Trophoblast cell (in vitro differentiated cells and primary cell): Measurements from ENCODE around the gene REEP1.
A peak's percentile ranks its signal among the peaks of the same experiment; 100 is the strongest.

Source experiments
- DNase-seq, 2 donors: peaks; one replicate each; pipeline ENCODE4 v3.0.0-alpha.2; 2016
- H2AFZ ChIP-seq: 2 replicates; pipeline ENCODE4 v1.6.1; 2013; ENCODE audit warnings: low read length, moderate library complexity, mild to moderate bottlenecking; ENCODE audit not compliant: insufficient read depth, poor library complexity
- H2AK5ac ChIP-seq: 2 replicates; pipeline ENCODE4 v1.6.1; 2013; ENCODE audit warnings: mild to moderate bottlenecking, low read length
- H2BK120ac ChIP-seq: 2 replicates; pipeline ENCODE4 v1.6.1; 2013; ENCODE audit warnings: low read length, mild to moderate bottlenecking, moderate library complexity; ENCODE audit not compliant: insufficient read depth, poor library complexity
- H2BK12ac ChIP-seq: 2 replicates; pipeline ENCODE4 v1.6.1; 2013; ENCODE audit warnings: mild to moderate bottlenecking, low read length, moderate library complexity
- H2BK5ac ChIP-seq: 2 replicates; pipeline ENCODE4 v1.6.1; 2013; ENCODE audit warnings: low read length, low read depth, moderate library complexity, mild to moderate bottlenecking; ENCODE audit not compliant: poor library complexity
- H3K14ac ChIP-seq: 2 replicates; pipeline ENCODE4 v1.6.1; 2013; ENCODE audit warnings: mild to moderate bottlenecking, low read length
- H3K18ac ChIP-seq: 2 replicates; pipeline ENCODE4 v1.6.1; 2013; ENCODE audit warnings: mild to moderate bottlenecking, low read length
- H3K23ac ChIP-seq: 2 replicates; pipeline ENCODE4 v1.6.1; 2013; ENCODE audit warnings: low read length
- H3K27ac ChIP-seq: 2 replicates; pipeline ENCODE4 v1.5.1; 2013; ENCODE audit warnings: low read depth, mild to moderate bottlenecking, inconsistent platforms, low read length, moderate library complexity
- H3K27me3 ChIP-seq: 2 replicates; pipeline ENCODE4 v1.6.1; 2013; ENCODE audit warnings: inconsistent platforms, mild to moderate bottlenecking, low read length, moderate library complexity; ENCODE audit not compliant: insufficient read depth
- H3K36me3 ChIP-seq, 2 experiments: 1 replicate in 1 of 2; 2 replicates in 1 of 2; pipeline ENCODE4 v1.6.1; 2013; ENCODE audit warnings: low read length in 2 of 2, mild to moderate bottlenecking in 2 of 2, moderate library complexity in 1 of 2; ENCODE audit not compliant: insufficient read depth in 2 of 2, control insufficient read depth in 1 of 2
- H3K4ac ChIP-seq: 2 replicates; pipeline ENCODE4 v1.6.1; 2013; ENCODE audit warnings: low read depth, mild to moderate bottlenecking, low read length, moderate library complexity
- H3K4me1 ChIP-seq, 2 experiments: 1 replicate in 1 of 2; 2 replicates in 1 of 2; pipeline ENCODE4 v1.6.1; 2013; ENCODE audit warnings: low read length in 2 of 2, mild to moderate bottlenecking in 2 of 2, moderate library complexity in 1 of 2; ENCODE audit not compliant: insufficient read depth in 2 of 2, control insufficient read depth in 1 of 2
- H3K4me2 ChIP-seq: 2 replicates; pipeline ENCODE4 v1.6.1; 2013; ENCODE audit warnings: inconsistent platforms, mild to moderate bottlenecking, low read length, moderate library complexity
- H3K4me3 ChIP-seq: 2 replicates; pipeline ENCODE4 v1.5.1; 2013; ENCODE audit warnings: mild to moderate bottlenecking, low read depth, low read length, inconsistent platforms
- H3K79me1 ChIP-seq: one replicate; pipeline ENCODE4 v1.6.1; 2013; ENCODE audit warnings: low read length
- H3K79me2 ChIP-seq: 2 replicates; pipeline ENCODE4 v1.6.1; 2013; ENCODE audit warnings: low read length, mild to moderate bottlenecking; ENCODE audit not compliant: control insufficient read depth, insufficient read depth, poor library complexity
- H3K9ac ChIP-seq: 2 replicates; pipeline ENCODE4 v1.6.1; 2013; ENCODE audit warnings: mild to moderate bottlenecking, low read length
- H3K9me3 ChIP-seq: 2 replicates; pipeline ENCODE4 v1.6.1; 2013; ENCODE audit warnings: low read depth, mild to moderate bottlenecking, control low read depth, inconsistent platforms, low read length; ENCODE audit not compliant: insufficient read depth
- H4K12ac ChIP-seq: 2 replicates; pipeline ENCODE4 v1.6.1; 2013; ENCODE audit warnings: low read depth, mild to moderate bottlenecking, low read length, moderate library complexity
- H4K8ac ChIP-seq: 2 replicates; pipeline ENCODE4 v1.6.1; 2013; ENCODE audit warnings: low read depth, mild to moderate bottlenecking, low read length, moderate library complexity
- H4K91ac ChIP-seq: one replicate; pipeline ENCODE4 v1.6.1; 2013; ENCODE audit warnings: low read depth, mild to moderate bottlenecking, low read length, moderate library complexity
- WGBS: extraction: QIAGEN DNeasy Blood & Tissue Kit; methylation state at CpG from one replicate; pipeline ENCODE4 v1.1.7; 2013; ENCODE audit warnings: missing lambda C conversion rate; ENCODE audit not compliant: insufficient read length, insufficient coverage; ENCODE audit errors: extremely low coverage; 5-methylcytosine and 5-hydroxymethylcytosine counted together

Gene REEP1

DNA sequence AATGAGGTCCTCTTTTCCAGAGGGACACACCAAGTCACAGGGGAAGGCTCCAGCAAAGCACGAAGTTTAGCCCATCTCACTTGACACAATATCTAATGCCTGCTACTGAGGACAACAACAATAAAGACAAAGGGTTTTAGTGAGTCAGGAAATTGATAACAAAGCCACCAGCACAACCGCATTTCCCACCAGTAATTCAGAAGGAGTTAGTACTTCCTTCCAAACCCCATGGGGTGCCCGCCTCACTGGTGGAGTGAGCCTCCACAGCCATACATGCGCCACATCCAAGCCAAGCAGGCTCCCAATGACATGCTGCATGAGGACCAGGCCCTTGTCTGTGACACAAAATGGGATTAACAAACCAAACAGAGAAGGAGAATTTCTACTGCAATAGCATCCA is 98.1 kb downstream of the REEP1 start:
- Histone ChIP-seq H3K4me1 (no peaks in the 10 kb centered on the region), H3K9me3 (peaks cover 3% of the 10 kb centered on the region), H3K79me1 (no peaks in the 10 kb centered on the region), H3K27ac (no peak overlapping the region), H4K91ac (no peak overlapping the region), H3K4me2 (no peak overlapping the region), H3K36me3 (no peaks in the 10 kb centered on the region), H2BK120ac (no peak overlapping the region), H3K4ac (no peak overlapping the region), H2AK5ac (no peak overlapping the region), H4K12ac (no peak overlapping the region), H3K14ac (no peak overlapping the region), H2BK5ac (no peak overlapping the region), H4K8ac (no peak overlapping the region), H3K4me3 (no peak overlapping the region), H3K18ac (no peak overlapping the region), H3K9ac (no peak overlapping the region), H2AFZ (no peak overlapping the region), H2BK12ac (no peak overlapping the region), H3K27me3 (no peaks in the 10 kb centered on the region), H3K79me2 (no peaks in the 10 kb centered on the region), H3K23ac (peak overlapping the region; percentile 17)
- DNase-seq, result no peak
- no CpG with 5 or more reads among the region's 4 CpGs for WGBS

DNA sequence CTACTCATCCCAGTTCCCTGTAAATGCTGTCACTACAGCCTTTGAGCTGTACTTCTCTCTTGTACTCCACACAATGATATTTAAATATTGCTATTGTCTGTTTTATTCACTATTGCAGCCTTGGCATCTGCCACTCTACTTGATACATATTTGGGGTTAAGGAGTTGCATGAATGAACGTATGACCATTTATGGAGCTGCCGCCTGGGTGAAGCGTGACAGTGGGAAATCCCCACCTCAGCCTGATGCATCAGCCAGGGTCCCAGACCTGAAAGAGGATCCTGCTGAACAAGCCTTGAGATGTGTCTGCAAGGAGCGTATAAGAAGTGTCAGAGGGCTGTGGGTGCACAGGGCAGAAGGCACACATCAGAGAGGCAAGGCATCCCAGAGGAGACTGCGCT is 99.1 kb downstream of the REEP1 start:
- H3K4me1 ChIP-seq, result no peaks in the 10 kb centered on the region
- H3K4ac ChIP-seq, result no peak overlapping the region
- H3K27me3 ChIP-seq, result no peaks in the 10 kb centered on the region
- no peak overlapping the region for H4K12ac ChIP-seq
- no peak overlapping the region for H3K23ac ChIP-seq
- peak overlapping the region; percentile 34 for H3K4me3 ChIP-seq
- no peak overlapping the region for H3K9ac ChIP-seq
- no peak overlapping the region for H2AFZ ChIP-seq
- H4K8ac ChIP-seq, result no peak overlapping the region
- H3K14ac ChIP-seq, result no peak overlapping the region
- no peak overlapping the region for H2BK120ac ChIP-seq
- H3K18ac ChIP-seq, result no peak overlapping the region
- H3K27ac ChIP-seq, result no peak overlapping the region
- no peak overlapping the region for H2AK5ac ChIP-seq
- no peak overlapping the region for H2BK5ac ChIP-seq
- H3K36me3 ChIP-seq, result no peaks in the 10 kb centered on the region
- H4K91ac ChIP-seq, result no peak overlapping the region
- DNase-seq, result no peak
- H3K79me2 ChIP-seq, result no peaks in the 10 kb centered on the region
- H2BK12ac ChIP-seq, result no peak overlapping the region
- no CpG with 5 or more reads among the region's 5 CpGs for WGBS
- H3K9me3 ChIP-seq, result peaks cover 3% of the 10 kb centered on the region
- H3K79me1 ChIP-seq, result no peaks in the 10 kb centered on the region
- no peak overlapping the region for H3K4me2 ChIP-seq

DNA sequence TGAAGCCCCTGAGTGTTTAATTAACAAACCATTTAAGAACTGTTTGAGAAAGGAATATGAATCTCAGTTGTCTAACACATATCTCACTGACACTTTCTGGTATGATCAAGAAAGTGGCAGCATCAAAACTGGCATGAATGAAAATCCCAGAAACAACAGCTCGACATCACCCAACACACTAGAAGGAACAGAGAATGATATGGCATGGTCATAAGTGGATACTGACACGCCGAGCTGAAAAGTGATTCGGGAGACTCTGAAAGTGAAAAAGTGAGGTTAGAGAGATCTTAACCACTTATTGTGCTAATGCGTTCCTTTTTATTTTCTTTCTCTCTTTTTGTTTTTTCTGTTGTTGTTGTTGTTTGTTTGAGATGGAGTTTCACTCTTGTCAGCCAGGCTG is 100.3 kb downstream of the REEP1 start:
- Histone ChIP-seq H2BK12ac (no peak overlapping the region), H3K36me3 (no peaks in the 10 kb centered on the region), H3K9ac (no peak overlapping the region), H3K4ac (no peak overlapping the region), H2BK120ac (no peak overlapping the region), H3K27me3 (no peaks in the 10 kb centered on the region), H3K27ac (no peak overlapping the region), H3K4me3 (no peak overlapping the region), H3K4me1 (no peaks in the 10 kb centered on the region), H3K9me3 (peaks cover 3% of the 10 kb centered on the region), H3K14ac (no peak overlapping the region), H3K18ac (no peak overlapping the region), H3K23ac (no peak overlapping the region), H4K8ac (no peak overlapping the region), H3K4me2 (no peak overlapping the region), H4K12ac (no peak overlapping the region), H4K91ac (no peak overlapping the region), H3K79me2 (no peaks in the 10 kb centered on the region), H3K79me1 (no peaks in the 10 kb centered on the region), H2AFZ (no peak overlapping the region), H2AK5ac (no peak overlapping the region), H2BK5ac (no peak overlapping the region)
- WGBS, result no CpG with 5 or more reads among the region's 5 CpGs
- DNase-seq, result no peak

DNA sequence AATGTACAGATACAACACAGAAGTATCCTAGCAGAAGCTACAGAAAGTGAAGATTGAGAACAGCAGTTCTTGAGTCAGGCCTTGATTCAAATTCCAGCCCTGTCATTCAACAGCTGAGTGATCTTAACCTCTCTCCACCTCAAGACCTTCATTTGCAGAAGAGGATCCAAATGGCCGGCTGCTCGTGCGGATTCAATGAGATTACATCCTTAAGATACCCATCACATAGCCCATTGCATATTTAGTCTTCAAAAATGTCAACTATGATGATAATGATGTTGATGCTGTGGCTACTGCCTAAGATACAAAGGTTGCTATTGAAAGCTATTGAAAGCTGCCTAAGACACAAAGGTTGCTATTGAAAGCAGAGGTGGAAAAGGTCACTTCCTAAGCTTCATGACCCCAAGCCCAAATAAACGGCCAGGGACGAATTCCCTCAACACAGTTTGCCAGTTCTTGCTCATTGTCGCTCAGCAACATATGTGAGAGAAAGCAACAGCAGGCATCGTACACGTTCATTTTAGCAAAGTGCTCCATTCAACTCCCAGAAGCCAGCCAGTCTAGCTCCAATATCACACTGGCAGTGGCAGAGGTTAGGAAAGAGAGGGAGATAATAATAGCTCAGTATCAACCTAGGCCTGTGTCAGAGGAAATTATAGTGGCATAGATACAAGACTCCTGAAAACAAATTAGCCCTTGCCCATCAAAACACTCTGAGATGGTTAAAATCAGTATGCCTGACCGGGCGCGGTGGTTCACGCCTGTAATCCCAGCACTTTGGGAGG is 102.0 kb downstream of the REEP1 start:
- Histone ChIP-seq H3K36me3 (no peaks in the 10 kb centered on the region), H2AK5ac (no peak overlapping the region), H3K27me3 (no peaks in the 10 kb centered on the region), H4K91ac (no peak overlapping the region), H2BK120ac (no peak overlapping the region), H2BK12ac (no peak overlapping the region), H3K23ac (no peak overlapping the region), H3K18ac (no peak overlapping the region), H3K14ac (no peak overlapping the region), H3K79me1 (no peaks in the 10 kb centered on the region), H3K27ac (no peak overlapping the region), H3K4me2 (no peak overlapping the region), H3K9ac (no peak overlapping the region), H3K4me3 (no peak overlapping the region), H2BK5ac (no peak overlapping the region), H3K4ac (no peak overlapping the region), H3K9me3 (peaks cover 5% of the 10 kb centered on the region), H2AFZ (no peak overlapping the region), H3K4me1 (no peaks in the 10 kb centered on the region), H4K8ac (no peak overlapping the region), H4K12ac (no peak overlapping the region), H3K79me2 (no peaks in the 10 kb centered on the region)
- no CpG with 5 or more reads among the region's 12 CpGs for WGBS
- DNase-seq, result peak; percentile 56 to 81
